CD4-positive, alpha-beta memory T cell (primary cell): ENCODE results near the gene KCNJ4. TPM values are rescaled to one million over a fixed set of nuclear protein-coding genes. Genes with fewer than 3 reads are reported as not detected.

Experiments
- polyA plus RNA-seq, 2 donors: library from polyadenylated mRNA; unstranded; fragments of 300-500 nt; fragmentation: Illumina TruSeq; gene quantifications; one replicate each; pipeline ENCODE4 v1.2.3, GENCODE V29; 2021
- total RNA-seq, 2 experiments: library from RNA; stranded (reverse); gene quantifications; one replicate each; pipeline ENCODE4 v1.2.3, GENCODE V29; 2021

Gene KCNJ4
- total and polyA plus RNA-seq, 4 experiments from 2014 or later = not detected

Other genes starting within 250 kb of the KCNJ4 start
- 10 to 100 TPM; 35.7 to 36.6 TPM for gene TMEM184B, start 182.2 kb downstream of the KCNJ4 start, total RNA-seq
- 10 to 100 TPM in 1 of 2 donors, 1 to 10 TPM in 1; 9.0 to 23.8 TPM for gene TMEM184B, start 182.2 kb downstream of the KCNJ4 start, polyA plus RNA-seq
- 100 to 1,000 TPM; 100 to 103 TPM for gene CSNK1E, start 137.8 kb downstream of the KCNJ4 start, total RNA-seq
- gene CSNK1E, start 137.8 kb downstream of the KCNJ4 start, polyA plus RNA-seq = 10 to 100 TPM in 1 of 2 donors, 1 to 10 TPM in 1; 8.8 to 13.3 TPM
- gene KDELR3, start 12.9 kb upstream of the KCNJ4 start, total RNA-seq = not detected
- gene KDELR3, start 12.9 kb upstream of the KCNJ4 start, polyA plus RNA-seq = under 1 TPM; 0.10 to 0.24 TPM
- gene DDX17, start 51.1 kb upstream of the KCNJ4 start, total RNA-seq = 100 to 1,000 TPM; 927 to 960 TPM
- 10 to 100 TPM in 1 of 2 donors, 1 to 10 TPM in 1; 10.0 to 44.3 TPM for gene DDX17, start 51.1 kb upstream of the KCNJ4 start, polyA plus RNA-seq
- 1 to 10 TPM in 1 of 2 experiments, under 1 TPM in 1; 0.29 to 1.1 TPM for gene DMC1, start 115.0 kb upstream of the KCNJ4 start, total RNA-seq
- gene DMC1, start 115.0 kb upstream of the KCNJ4 start, polyA plus RNA-seq = not detected
- under 1 TPM in 1 of 2 experiments, not detected in 1; 0.44 TPM for gene FAM227A, start 201.2 kb upstream of the KCNJ4 start, total RNA-seq
- gene FAM227A, start 201.2 kb upstream of the KCNJ4 start, polyA plus RNA-seq = not detected
- 10 to 100 TPM; 30.4 to 35.2 TPM for gene CBY1, start 201.4 kb upstream of the KCNJ4 start, total RNA-seq
- 10 to 100 TPM in 1 of 2 donors, 1 to 10 TPM in 1; 3.8 to 10.5 TPM for gene CBY1, start 201.4 kb upstream of the KCNJ4 start, polyA plus RNA-seq
- gene TOMM22, start 226.8 kb upstream of the KCNJ4 start, total RNA-seq = 10 to 100 TPM; 41.2 to 42.3 TPM
- 10 to 100 TPM; 60.3 to 78.9 TPM for gene TOMM22, start 226.8 kb upstream of the KCNJ4 start, polyA plus RNA-seq
- gene JOSD1, start 245.7 kb upstream of the KCNJ4 start, total RNA-seq = 10 to 100 TPM; 64.6 to 65.4 TPM
- 1 to 10 TPM; 8.0 to 9.6 TPM for gene JOSD1, start 245.7 kb upstream of the KCNJ4 start, polyA plus RNA-seq